ENCODE data around the gene ZFAND2B. TPM values are rescaled to one million over a fixed set of nuclear protein-coding genes. Genes with fewer than 3 reads are reported as not detected.
A peak's percentile ranks its signal among the peaks of the same experiment; 100 is the strongest.

Gene ZFAND2B
- 10 to 100 TPM; 27.0 to 35.3 (median 31.7) TPM for total RNA-seq

- ATAC-seq (peak; percentile 97 to 98), DNase-seq (peak; percentile 94)
- no peaks in the 10 kb centered on the region for H3K9me3 Mint-ChIP-seq
- H3K36me3 Mint-ChIP-seq (ENCODE audit: insufficient read depth), result peaks cover 4% of the 10 kb centered on the region
- peaks cover 32% of the 10 kb centered on the region for H3K4me1 Mint-ChIP-seq (ENCODE audit: low read depth)
- H3K27me3 Mint-ChIP-seq (ENCODE audit: low read depth), result no peaks in the 10 kb centered on the region
- peak within 1 kb of the TSS; percentile 84 for H3K4me3 Mint-ChIP-seq
These were observed at the start of gene ZFAND2B for GRCh38 chr2:219206328-219207133. TSS of gene ZFAND2B (plus strand) at chr2:219206782. CDS start at chr2:219206988, 206 bp downstream.

GRCh38 chr2:219157396-219157795, 49.2 kb upstream of the ZFAND2B start:
- H3K9me3 Mint-ChIP-seq, result no peaks in the 10 kb centered on the region
- peaks cover 18% of the 10 kb centered on the region for H3K4me1 Mint-ChIP-seq (ENCODE audit: low read depth)
- DNase-seq (no peak), ATAC-seq (no peak)
- no peak overlapping the region for H3K4me3 Mint-ChIP-seq
- no peaks in the 10 kb centered on the region for H3K27me3 Mint-ChIP-seq (ENCODE audit: low read depth)
- peaks cover 27% of the 10 kb centered on the region for H3K36me3 Mint-ChIP-seq (ENCODE audit: insufficient read depth)

GRCh38 chr2:219158025-219158424, 48.6 kb upstream of the ZFAND2B start:
- ATAC-seq, result no peak
- Mint-ChIP-seq H3K9me3 (no peaks in the 10 kb centered on the region), H3K4me1 (ENCODE audit: low read depth) (peaks cover 18% of the 10 kb centered on the region)

GRCh38 chr2:219158586-219158985, 48.0 kb upstream of the ZFAND2B start:
- Mint-ChIP-seq H3K27me3 (ENCODE audit: low read depth) (no peaks in the 10 kb centered on the region), H3K36me3 (ENCODE audit: insufficient read depth) (peaks cover 25% of the 10 kb centered on the region), H3K9me3 (no peaks in the 10 kb centered on the region), H3K4me3 (no peak overlapping the region), H3K4me1 (ENCODE audit: low read depth) (peaks cover 18% of the 10 kb centered on the region)
- DNase-seq (no peak), ATAC-seq (no peak)

More at GRCh38 chr2:219158025-219158424, 48.6 kb upstream of the ZFAND2B start:
- Mint-ChIP-seq H3K36me3 (ENCODE audit: insufficient read depth) (peaks cover 27% of the 10 kb centered on the region), H3K4me3 (no peak overlapping the region), H3K27me3 (ENCODE audit: low read depth) (no peaks in the 10 kb centered on the region)
- no peak for DNase-seq

- Mint-ChIP-seq H3K27me3 (ENCODE audit: low read depth) (no peaks in the 10 kb centered on the region), H3K36me3 (ENCODE audit: insufficient read depth) (peaks cover 21% of the 10 kb centered on the region), H3K4me1 (ENCODE audit: low read depth) (peaks cover 18% of the 10 kb centered on the region), H3K9me3 (no peaks in the 10 kb centered on the region), H3K4me3 (peak overlapping the region; percentile 87)
- no peak for DNase-seq
- no peak for ATAC-seq
These were observed 46.8 kb upstream of the ZFAND2B start for GRCh38 chr2:219159771-219160185.

GRCh38 chr2:219160186-219161017, 46.2 kb upstream of the ZFAND2B start, which contains the start of gene NHEJ1:
TSS of gene NHEJ1 (minus strand) at chr2:219160815. CDS start at chr2:219158362, 2,453 bp downstream.
- H3K4me3 Mint-ChIP-seq, result peak within 1 kb of the TSS; percentile 87
- peaks cover 18% of the 10 kb centered on the region for H3K4me1 Mint-ChIP-seq (ENCODE audit: low read depth)
- ATAC-seq, result peak; percentile 88 to 89
- H3K27me3 Mint-ChIP-seq (ENCODE audit: low read depth), result no peaks in the 10 kb centered on the region
- peaks cover 18% of the 10 kb centered on the region for H3K36me3 Mint-ChIP-seq (ENCODE audit: insufficient read depth)
- H3K9me3 Mint-ChIP-seq, result no peaks in the 10 kb centered on the region
- DNase-seq, result peak; percentile 94

- H3K27me3 Mint-ChIP-seq (ENCODE audit: low read depth), result no peaks in the 10 kb centered on the region
- H3K4me3 Mint-ChIP-seq, result peak overlapping the region; percentile 87
- no peak for DNase-seq
- H3K36me3 Mint-ChIP-seq (ENCODE audit: insufficient read depth), result peaks cover 21% of the 10 kb centered on the region
- peaks cover 18% of the 10 kb centered on the region for H3K4me1 Mint-ChIP-seq (ENCODE audit: low read depth)
- no peak for ATAC-seq
- H3K9me3 Mint-ChIP-seq, result no peaks in the 10 kb centered on the region
These were observed 45.5 kb upstream of the ZFAND2B start for GRCh38 chr2:219161097-219161496.

GRCh38 chr2:219163156-219163555, 43.4 kb upstream of the ZFAND2B start:
- Mint-ChIP-seq H3K4me3 (no peak overlapping the region), H3K36me3 (ENCODE audit: insufficient read depth) (peaks cover 5% of the 10 kb centered on the region)
- ATAC-seq, result no peak

GRCh38 chr2:219165058-219165911, 41.3 kb upstream of the ZFAND2B start:
- Mint-ChIP-seq H3K4me3 (no peak overlapping the region), H3K9me3 (no peaks in the 10 kb centered on the region), H3K27me3 (ENCODE audit: low read depth) (no peaks in the 10 kb centered on the region), H3K4me1 (ENCODE audit: low read depth) (peaks cover 10% of the 10 kb centered on the region), H3K36me3 (ENCODE audit: insufficient read depth) (peaks cover 4% of the 10 kb centered on the region)
- ATAC-seq (no peak), DNase-seq (no peak)

More at GRCh38 chr2:219163156-219163555, 43.4 kb upstream of the ZFAND2B start:
- H3K9me3 Mint-ChIP-seq, result no peaks in the 10 kb centered on the region
- DNase-seq, result no peak
- H3K4me1 Mint-ChIP-seq (ENCODE audit: low read depth), result peaks cover 18% of the 10 kb centered on the region
- H3K27me3 Mint-ChIP-seq (ENCODE audit: low read depth), result no peaks in the 10 kb centered on the region

GRCh38 chr2:219167997-219168396, 38.6 kb upstream of the ZFAND2B start:
- no peaks in the 10 kb centered on the region for H3K9me3 Mint-ChIP-seq
- ATAC-seq (no peak), DNase-seq (no peak)
- H3K4me3 Mint-ChIP-seq, result no peak overlapping the region
- no peaks in the 10 kb centered on the region for H3K27me3 Mint-ChIP-seq (ENCODE audit: low read depth)
- peaks cover 12% of the 10 kb centered on the region for H3K36me3 Mint-ChIP-seq (ENCODE audit: insufficient read depth)
- peaks cover under 1% of the 10 kb centered on the region for H3K4me1 Mint-ChIP-seq (ENCODE audit: low read depth)

GRCh38 chr2:219168526-219168925, 38.1 kb upstream of the ZFAND2B start:
- H3K9me3 Mint-ChIP-seq, result no peaks in the 10 kb centered on the region
- no peak for DNase-seq
- no peak for ATAC-seq
- no peaks in the 10 kb centered on the region for H3K27me3 Mint-ChIP-seq (ENCODE audit: low read depth)
- peaks cover 2% of the 10 kb centered on the region for H3K4me1 Mint-ChIP-seq (ENCODE audit: low read depth)
- peaks cover 16% of the 10 kb centered on the region for H3K36me3 Mint-ChIP-seq (ENCODE audit: insufficient read depth)
- H3K4me3 Mint-ChIP-seq, result no peak overlapping the region

GRCh38 chr2:219168932-219169331, 37.6 kb upstream of the ZFAND2B start:
- Mint-ChIP-seq H3K27me3 (ENCODE audit: low read depth) (no peaks in the 10 kb centered on the region), H3K4me1 (ENCODE audit: low read depth) (peaks cover 5% of the 10 kb centered on the region), H3K9me3 (no peaks in the 10 kb centered on the region), H3K4me3 (no peak overlapping the region), H3K36me3 (ENCODE audit: insufficient read depth) (peaks cover 17% of the 10 kb centered on the region)
- no peak for ATAC-seq
- DNase-seq, result no peak

- DNase-seq (no peak), ATAC-seq (no peak)
- Mint-ChIP-seq H3K36me3 (ENCODE audit: insufficient read depth) (peaks cover 25% of the 10 kb centered on the region), H3K4me3 (no peak within 1 kb of the TSS), H3K9me3 (no peaks in the 10 kb centered on the region), H3K27me3 (ENCODE audit: low read depth) (no peaks in the 10 kb centered on the region), H3K4me1 (ENCODE audit: low read depth) (peaks cover 16% of the 10 kb centered on the region)
These were observed 36.5 kb upstream of the ZFAND2B start, which contains the start of gene SLC23A3 for GRCh38 chr2:219169930-219170654. TSS of gene SLC23A3 (minus strand) at chr2:219170029. CDS start at chr2:219169984, 45 bp downstream.

Data from activated T-cell treated with anti-CD3 and anti-CD28 coated beads, Interleukin-2, amount 50 U/mL, for 4 hours (primary cell).